NCI-H2081 treated with DMSO at 0.1 percent for 48 hours (cell line): ENCODE measurements around the gene OR52E4.

Experiments
- DNase-seq: peaks from one replicate; lab custom pipeline; 2025; lab: John Stamatoyannopoulos, UW

Gene OR52E4

GRCh38 chr11:5880329-5880728 is at the start of gene OR52E4:
OR52E4 (plus strand) TSS chr11:5880629; CDS start chr11:5884293, 3,664 bp downstream.
- no peak for DNase-seq

GRCh38 chr11:5831196-5831829 is 49.1 kb upstream of the OR52E4 start:
- no peak for DNase-seq

- DNase-seq: no peak
These were observed 47.0 kb upstream of the OR52E4 start for GRCh38 chr11:5833446-5833845.

GRCh38 chr11:5837695-5838094 is 42.7 kb upstream of the OR52E4 start:
- no peak for DNase-seq

DNA sequence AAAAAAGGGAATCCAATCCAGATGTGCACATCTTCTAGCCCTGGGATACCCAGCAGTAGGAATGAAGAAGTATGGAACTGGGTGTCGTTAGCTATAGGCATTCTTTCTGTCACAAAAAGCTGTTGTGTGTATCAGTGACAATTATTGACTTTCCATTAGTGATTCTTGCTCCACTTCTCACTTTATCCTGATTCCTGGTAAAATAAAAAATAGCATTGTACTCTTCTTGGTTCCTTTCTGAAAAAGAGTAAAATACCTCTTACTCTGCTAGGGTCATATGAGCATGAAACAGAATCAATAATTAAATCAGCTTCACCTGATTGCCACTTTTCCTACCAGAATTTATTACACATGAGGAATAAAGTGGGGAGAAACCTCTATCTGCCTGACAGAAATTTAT is 38.6 kb upstream of the OR52E4 start, which contains the start of gene OR52E6:
OR52E6 (minus strand) TSS at position 101 of the 400 bp plus-strand sequence; CDS start at position 101, 0 bp downstream.
- no peak for DNase-seq

DNA sequence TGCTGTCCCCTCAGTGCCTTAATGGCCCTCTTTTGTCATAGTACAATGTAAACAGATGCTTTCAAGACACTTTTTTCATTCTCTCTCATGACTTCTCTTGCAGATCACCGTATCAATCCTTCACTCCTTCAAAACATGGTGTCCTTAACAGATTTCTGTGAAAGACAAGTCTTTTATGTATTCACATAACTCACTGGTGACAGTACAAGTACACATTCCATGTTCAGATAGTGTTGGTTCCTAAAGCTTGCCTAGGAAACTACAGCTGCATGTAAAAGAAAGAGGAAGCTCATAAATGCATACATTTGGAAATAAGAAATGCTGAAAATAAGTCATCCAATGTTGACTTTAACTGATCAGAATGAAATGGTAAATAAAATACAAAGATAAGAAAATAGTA is 33.7 kb upstream of the OR52E4 start:
- DNase-seq: no peak

GRCh38 chr11:5847711-5848110 is 32.7 kb upstream of the OR52E4 start:
- DNase-seq: no peak

DNA sequence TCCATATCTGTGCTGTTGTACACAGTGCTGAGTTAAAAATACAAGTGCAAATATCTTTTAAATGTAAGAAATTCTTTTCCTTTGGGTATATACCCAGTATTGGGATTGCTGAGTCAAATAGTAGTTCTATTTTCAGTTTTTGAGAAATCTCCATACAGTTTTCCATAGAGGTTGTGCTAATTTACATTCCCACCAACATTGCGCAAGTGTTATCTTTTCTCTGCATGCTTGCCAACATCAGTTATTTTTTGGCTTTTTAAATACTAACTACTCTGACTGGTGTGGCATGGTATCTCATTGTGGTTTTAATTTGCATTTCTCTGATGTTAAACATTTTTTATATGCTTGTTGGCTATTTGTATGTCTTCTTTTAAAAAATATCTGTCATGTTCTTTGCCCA is 29.4 kb upstream of the OR52E4 start:
- DNase-seq: no peak

- DNase-seq: no peak
These were observed 22.8 kb upstream of the OR52E4 start, which contains the start of gene OR52E8 for GRCh38 chr11:5857590-5857989. OR52E8 (minus strand) TSS chr11:5857690; CDS start chr11:5857690, 0 bp downstream.

DNA sequence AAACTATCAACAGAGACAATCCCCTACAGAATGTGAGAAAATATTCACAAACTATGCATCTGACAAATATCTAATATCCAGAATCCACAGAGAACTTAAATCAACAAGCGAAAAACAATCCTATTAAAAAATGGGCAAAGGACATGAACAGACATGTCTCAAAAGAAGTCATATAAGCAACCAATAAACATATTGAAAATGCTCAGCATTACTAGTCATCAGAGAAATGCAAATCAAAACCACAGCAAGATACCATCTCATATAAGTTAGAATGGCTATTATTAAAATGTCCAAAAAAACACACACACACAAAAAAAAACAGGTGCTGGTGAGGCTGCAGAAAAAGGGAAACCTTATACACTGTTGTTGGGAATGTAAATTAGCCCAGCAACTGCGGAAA is 14.6 kb upstream of the OR52E4 start:
- no peak for DNase-seq

DNA sequence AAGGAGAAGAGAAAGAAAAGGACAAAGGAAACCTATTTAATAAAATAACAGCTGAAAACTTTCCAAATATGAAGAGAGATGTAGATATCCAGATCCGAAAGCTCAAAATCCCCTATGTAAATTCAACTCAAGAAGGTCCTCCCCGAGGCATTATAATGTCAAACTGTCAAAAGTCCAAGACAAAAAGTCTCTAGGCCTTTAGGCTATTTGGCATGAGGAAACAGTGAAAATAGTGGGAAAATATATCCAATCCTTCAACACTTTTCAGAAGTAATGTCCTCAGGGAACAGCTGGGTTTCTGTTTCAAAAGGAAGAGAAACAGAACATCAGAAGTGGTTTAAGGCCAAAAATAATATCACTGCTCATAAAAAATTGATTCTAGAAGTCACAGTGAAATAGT is 1.9 kb upstream of the OR52E4 start:
- no peak for DNase-seq

GRCh38 chr11:5881756-5882155 is 1.3 kb downstream of the OR52E4 start:
- DNase-seq: no peak

DNA sequence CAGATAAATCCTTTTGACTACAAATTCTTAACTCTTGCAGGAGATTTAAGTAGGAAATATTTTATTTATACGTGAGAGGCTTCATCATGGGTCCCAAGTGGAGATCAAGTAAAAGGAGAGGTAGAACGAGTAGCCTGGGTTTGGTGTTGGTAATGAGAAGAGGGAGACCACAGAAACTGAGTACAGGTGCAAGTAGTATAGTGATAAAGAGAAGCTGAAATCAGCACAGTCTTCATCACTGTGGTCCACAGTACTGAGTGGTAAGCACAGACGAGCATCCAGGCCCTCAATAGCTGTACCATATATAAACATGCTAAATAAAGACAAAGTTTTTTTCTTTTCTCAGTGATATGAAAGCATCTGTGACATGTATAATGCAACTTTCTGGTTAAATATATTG is 6.7 kb downstream of the OR52E4 start:
- DNase-seq: no peak

DNA sequence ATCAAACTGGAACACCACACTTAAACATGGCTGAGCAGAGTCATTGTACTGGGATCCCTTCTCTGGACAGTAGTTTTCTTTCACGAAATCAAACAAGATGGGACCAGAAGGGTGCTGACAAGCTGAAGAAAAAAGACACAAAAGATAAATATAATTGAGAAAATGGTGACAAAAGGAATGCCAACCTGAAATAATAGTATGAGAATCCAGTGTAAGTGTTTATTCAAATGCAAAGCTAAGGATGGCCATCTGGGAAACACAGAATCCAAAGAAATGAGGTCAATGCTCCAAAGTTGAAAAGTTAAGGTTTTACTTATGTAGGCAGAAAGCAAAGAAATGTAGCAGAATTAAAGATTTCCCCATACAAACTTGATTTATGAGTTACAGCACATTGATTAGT is 7.2 kb downstream of the OR52E4 start:
- DNase-seq: no peak

DNA sequence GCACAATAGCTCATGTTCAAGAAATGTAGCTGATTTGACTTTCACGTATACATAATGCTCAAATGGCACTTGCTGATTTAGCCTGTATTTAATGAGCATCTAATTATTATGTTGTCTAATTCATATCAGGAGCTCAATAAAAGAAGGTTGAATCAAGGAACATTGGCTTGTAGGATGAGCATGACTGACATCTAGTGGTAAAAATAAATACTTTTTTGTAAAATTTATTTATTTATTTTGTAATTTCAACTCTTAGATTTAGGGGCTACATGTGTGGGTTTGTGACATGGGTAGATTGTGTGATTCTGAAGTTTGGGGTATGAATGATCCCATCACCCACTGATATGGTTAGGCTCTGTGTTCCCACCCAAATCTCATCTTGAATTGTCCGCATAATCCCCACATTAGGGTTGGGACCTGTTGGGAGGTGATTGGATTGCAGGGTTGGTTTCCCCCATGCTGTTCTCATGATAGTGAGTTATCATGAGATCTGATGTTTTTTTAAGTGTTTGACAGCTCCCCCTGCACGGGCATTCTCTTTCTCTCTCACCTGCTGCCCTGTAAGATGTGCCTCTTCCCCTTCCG is 10.9 kb downstream of the OR52E4 start:
- no peak for DNase-seq

DNA sequence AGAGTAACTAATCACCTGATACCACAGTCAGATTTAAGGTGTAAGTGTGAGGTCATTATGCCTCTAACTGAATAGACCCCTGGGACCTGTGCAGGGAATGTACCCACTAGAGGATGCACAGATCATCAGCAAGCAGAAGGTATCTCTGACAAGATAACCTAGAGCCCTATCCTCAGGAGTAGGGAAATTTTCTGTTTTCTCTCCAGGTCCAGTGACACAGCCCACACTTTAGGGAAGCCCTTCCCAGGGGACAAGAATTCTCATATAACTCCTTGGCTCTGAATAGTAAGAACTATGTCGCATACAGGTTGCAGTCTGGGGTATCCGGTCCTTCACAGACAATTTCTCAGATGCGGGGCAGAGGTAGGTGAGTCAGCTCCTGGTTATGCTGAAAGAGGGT is 12.5 kb downstream of the OR52E4 start, which contains the start of gene OR52E5:
OR52E5 (plus strand) TSS at position 301 of the 400 bp plus-strand sequence. CDS start 7,569 bp downstream, outside the sequence.
- no peak for DNase-seq

DNA sequence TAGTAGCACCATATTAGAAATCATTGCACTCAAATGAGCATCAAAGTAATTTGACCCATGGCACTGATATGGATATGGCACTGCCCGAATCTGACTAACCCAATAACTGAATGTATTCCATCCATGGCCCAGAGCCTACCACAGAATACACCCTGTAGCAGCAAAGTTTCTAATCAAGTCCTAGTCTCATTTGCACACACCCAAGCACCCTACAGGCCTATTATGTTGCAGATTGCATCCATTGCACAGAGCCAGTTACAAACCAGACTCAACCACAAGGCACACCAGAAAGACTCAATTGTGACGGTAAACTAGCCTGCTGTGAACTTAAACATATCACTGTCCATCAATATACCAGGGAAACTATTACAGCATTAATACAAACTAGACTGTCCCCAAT is 19.1 kb downstream of the OR52E4 start:
- DNase-seq: no peak

DNA sequence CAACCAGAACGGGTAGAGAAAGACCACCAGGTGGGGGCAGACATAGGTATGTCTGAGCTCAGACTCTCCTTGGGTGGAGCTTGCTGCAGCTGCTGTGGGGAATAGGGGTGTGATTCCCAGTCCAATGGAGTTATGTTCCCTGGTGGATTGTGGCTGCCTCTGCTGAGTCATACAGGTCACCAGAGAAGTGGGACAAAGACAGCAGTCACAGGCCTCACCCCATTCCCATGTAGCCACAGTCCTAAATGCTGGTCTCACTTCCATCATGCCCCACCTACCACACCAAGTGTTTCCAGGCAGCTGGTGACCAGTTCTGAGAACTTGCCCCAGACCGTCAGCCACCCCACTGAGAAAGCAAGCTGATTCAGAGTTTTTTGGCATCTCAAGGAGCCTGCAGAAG is 30.1 kb downstream of the OR52E4 start:
- DNase-seq: no peak

GRCh38 chr11:5922749-5923426 is 42.5 kb downstream of the OR52E4 start:
- DNase-seq: no peak

GRCh38 chr11:5923427-5923776 is 43.0 kb downstream of the OR52E4 start:
- no peak for DNase-seq

DNA sequence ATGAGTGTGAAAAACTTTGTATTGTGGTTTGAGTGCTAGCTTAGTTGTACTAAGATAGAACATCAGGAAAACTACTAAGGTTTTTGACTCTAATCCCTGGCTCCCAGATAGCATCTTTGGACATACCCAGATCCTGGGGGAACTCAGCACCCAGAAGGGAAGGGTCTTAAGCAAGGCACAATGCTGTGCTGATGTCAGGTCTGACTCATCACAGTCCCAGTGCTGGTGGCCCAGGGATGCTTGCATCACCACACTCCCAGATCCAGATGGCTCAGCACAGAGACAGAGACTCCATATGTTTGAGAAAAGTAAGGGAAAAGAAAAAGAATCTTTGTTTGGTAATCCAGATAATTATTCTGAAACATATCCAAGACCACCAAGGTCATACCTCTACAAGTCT is 43.4 kb downstream of the OR52E4 start:
- no peak for DNase-seq

DNA sequence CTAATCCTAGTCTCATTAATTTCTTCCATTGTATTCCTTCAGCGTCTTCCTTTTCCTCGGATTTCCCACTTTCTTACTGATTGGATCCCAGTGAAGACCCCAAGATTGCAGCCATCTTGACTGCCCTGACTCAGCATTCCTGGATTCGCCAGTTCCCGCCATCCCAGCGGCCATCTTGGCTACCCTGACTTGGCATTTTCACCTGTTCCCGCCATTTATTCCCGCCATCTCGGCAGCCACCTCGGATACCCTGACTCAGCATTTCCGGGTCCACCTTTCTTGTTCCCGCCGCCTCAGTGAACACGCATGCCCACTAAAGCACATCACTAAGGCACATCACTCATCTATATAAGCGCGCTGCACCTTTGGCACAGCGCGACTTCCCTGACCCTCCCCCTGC is 47.8 kb downstream of the OR52E4 start:
- DNase-seq: no peak

- no peak for DNase-seq
These were observed 48.4 kb downstream of the OR52E4 start for GRCh38 chr11:5928811-5929210.
